K562 (cell line): ENCODE data around the gene DAO. TPM values are rescaled to one million over a fixed set of nuclear protein-coding genes. Genes with fewer than 3 reads are reported as not detected.

Experiments
- ETV5 ChIP-seq: sonication (generic); formaldehyde crosslinking; IDR thresholded peaks from 2 replicates; pipeline ENCODE4 v1.4.0; 2020; ENCODE audit warnings: low read depth, mild to moderate bottlenecking, missing genetic modification reagents
- MGA ChIP-seq: fragments of 450-650 bp; IDR thresholded peaks from 2 replicates; pipeline ENCODE4 v1.6.1; 2016; ENCODE audit warnings: mild to moderate bottlenecking, moderate library complexity
- MXI1 ChIP-seq: IDR thresholded peaks from 2 replicates; pipeline ENCODE4 v1.6.1; 2011; ENCODE audit warnings: low read depth, mild to moderate bottlenecking, improper control_type of control experiment, low read length
- REST ChIP-seq, 2 experiments: fragments of 450-650 bp; formaldehyde crosslinking in 1 of 2; IDR thresholded peaks; 2 replicates each; pipeline versions ENCODE4 v1.4.0 to v1.6.1; 2014 to 2020; ENCODE audit warnings: mild to moderate bottlenecking in 2 of 2, borderline replicate concordance in 1 of 2, low read depth in 1 of 2
- polyA plus RNA-seq, 8 experiments: library from polyadenylated mRNA; depleted of rRNA in 4 of 8; stranded (reverse) in 5 of 8; unstranded in 3 of 8; fragments of >200 nt; fragmentation: Nextera tagmentation in 2 of 8; fragmentation: Illumina TruSeq in 1 of 8; extraction: Ambion mirVana in 2 of 8; extraction: Trizol in 1 of 8; gene quantifications; 2 replicates each; pipeline versions ENCODE4 v1.2.1 to v1.2.3, GENCODE V29; 2011 to 2014; ENCODE audit warnings: inconsistent platforms in 1 of 8, missing spikeins in 1 of 8
- total RNA-seq, 7 experiments: library from RNA; depleted of rRNA in 6 of 7; stranded (reverse); fragments of >200 nt in 6 of 7; fragmentation: Illumina TruSeq in 2 of 7; extraction: Trizol in 2 of 7; gene quantifications; 2 replicates each; pipeline versions ENCODE4 v1.2.1 to v1.2.3, GENCODE V29; 2011 to 2021; ENCODE audit warnings: low replicate concordance in 1 of 7

The DAO gene
- total and polyA plus RNA-seq, 9 of the 15 experiments (the other 6 are each of a cell fraction or from before 2014, with no cell fraction given): not detected

GRCh38 chr12:108838194-108839017, 41.5 kb upstream of the DAO start (continued):
- TF ChIP-seq ETV5 (CRISPR knock-in tag) (peak; percentile 97), MGA (peak; percentile 94), REST (IDR thresholded peaks at IDR 0.05; ENCODE audit: borderline replicate concordance) (peak; percentile 34), REST (CRISPR knock-in tag; IDR thresholded peaks at IDR 0.05; ENCODE audit: low read depth) (0 out of 2 replicates have a peak, but pooled peaks have one; percentile 21), MXI1 (no peak)
